D721Med (cell line): Measurements from ENCODE around the gene SH3D21.

Experiments used
- DNase-seq: peaks from one replicate; pipeline ENCODE4 v3.0.0; 2011; ENCODE audit warnings: low spot score; ENCODE audit not compliant: insufficient read length
- FAIRE-seq: peaks from 2 replicates; lab custom pipeline; 2011; peaks lifted over from hg19 to GRCh38; lab: Jason Lieb, UNC
- TF ChIP-seq, protein P1 (sequence below): IDR thresholded peaks from 2 replicates; pipeline ENCODE4 v1.5.1; 2012; ENCODE audit warnings: mild to moderate bottlenecking, control low read depth; ENCODE audit not compliant: insufficient read depth; ENCODE audit errors: missing control alignments

Gene SH3D21

DNA sequence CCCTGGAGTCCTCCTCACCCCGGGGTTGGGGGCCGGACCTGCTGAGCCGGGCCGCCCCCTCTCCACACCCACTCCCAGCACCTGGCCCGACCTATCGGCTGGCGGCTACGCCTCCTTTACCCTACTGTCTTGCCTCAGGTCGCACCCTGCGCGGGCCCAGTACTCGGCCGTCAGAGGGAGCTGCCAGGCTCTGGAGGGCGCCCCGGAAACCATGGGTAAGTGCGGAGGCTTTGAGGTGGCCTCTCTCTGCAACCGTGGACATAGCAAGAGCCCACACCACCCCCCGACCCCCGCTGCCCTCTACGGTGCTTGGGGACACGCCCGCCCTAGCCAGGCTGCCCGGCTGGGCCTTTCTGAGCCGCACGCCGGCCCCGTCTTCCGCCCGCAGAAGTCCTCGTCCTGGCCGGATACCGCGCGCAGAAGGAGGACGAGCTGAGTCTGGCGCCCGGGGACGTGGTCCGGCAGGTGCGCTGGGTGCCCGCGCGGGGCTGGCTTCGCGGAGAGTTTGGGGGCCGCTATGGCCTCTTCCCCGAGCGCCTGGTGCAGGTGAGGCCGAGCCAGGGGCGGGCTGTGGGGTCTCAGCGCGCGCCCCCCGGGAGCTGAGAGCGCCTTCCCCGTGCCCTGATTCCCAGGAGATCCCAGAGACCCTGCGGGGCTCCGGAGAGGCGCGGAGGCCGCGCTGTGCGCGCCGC is at the start of gene SH3D21:
SH3D21 (plus strand) TSS at position 159 of the 692 bp plus-strand sequence; CDS start at position 212, 53 bp downstream.
- TF ChIP-seq, protein P1, sequence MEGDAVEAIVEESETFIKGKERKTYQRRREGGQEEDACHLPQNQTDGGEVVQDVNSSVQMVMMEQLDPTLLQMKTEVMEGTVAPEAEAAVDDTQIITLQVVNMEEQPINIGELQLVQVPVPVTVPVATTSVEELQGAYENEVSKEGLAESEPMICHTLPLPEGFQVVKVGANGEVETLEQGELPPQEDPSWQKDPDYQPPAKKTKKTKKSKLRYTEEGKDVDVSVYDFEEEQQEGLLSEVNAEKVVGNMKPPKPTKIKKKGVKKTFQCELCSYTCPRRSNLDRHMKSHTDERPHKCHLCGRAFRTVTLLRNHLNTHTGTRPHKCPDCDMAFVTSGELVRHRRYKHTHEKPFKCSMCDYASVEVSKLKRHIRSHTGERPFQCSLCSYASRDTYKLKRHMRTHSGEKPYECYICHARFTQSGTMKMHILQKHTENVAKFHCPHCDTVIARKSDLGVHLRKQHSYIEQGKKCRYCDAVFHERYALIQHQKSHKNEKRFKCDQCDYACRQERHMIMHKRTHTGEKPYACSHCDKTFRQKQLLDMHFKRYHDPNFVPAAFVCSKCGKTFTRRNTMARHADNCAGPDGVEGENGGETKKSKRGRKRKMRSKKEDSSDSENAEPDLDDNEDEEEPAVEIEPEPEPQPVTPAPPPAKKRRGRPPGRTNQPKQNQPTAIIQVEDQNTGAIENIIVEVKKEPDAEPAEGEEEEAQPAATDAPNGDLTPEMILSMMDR, result no peak
- DNase-seq (no peak), FAIRE-seq (no peak)

DNA sequence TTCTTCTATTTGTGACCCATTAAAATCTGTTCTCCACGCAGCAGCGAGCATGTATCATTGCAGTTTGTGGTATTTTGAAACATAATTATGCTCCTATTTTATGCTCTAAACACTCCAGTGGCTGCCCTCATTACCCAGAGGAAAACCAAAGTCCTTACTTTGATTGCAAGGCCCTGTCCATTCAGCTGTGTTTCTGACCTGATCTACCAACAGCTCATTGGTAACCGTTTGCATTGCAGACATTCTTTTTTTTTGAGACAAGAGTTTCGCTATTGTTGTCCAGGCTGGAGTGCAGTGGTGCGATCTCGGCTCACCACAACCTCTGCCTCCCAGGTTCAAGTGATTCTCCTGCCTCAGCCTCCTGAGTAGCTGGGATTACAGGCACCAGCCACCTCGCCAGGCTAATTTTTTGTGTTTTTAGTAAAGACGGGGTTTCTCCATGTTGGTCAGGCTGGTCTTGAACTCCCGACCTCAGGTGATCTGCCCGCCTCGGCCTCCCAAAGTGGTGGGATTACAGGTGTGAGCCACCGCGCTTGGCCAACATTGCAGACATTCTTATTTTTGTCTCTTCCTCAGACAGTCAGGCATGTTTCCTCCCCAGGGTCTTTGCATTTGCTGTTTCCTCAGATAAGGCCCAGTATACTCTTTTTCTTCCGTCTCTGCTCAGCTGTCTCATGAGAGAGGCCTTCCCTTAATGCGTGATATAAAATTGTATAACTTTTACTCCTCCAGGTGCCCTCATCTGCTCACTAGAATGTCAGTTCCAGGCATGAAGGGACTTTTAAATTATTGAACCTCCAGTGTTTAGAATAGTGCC is 49.4 kb upstream of the SH3D21 start:
- no peak for FAIRE-seq
- no peak for DNase-seq
- TF ChIP-seq, protein P1, result no peak

DNA sequence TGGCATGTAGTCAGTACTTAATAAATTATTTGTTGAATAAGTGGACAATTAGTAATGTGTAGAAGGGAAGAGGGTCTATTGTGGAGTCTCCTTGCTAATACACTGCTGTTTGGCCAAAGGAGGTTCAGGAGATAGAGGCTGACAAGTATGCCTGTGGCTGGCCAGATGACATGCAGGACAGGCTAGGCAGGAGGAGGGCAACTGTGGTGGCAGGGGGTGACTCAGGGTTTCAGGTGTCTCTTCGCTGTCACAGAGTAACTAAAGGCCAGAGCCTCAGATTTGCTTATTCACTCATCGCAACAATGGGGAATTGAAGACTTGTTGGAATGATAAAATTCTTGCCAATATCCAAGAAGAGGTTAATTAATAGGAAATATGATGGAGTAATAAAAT is 48.8 kb upstream of the SH3D21 start:
- DNase-seq (no peak), FAIRE-seq (no peak)
- TF ChIP-seq, protein P1, result no peak

DNA sequence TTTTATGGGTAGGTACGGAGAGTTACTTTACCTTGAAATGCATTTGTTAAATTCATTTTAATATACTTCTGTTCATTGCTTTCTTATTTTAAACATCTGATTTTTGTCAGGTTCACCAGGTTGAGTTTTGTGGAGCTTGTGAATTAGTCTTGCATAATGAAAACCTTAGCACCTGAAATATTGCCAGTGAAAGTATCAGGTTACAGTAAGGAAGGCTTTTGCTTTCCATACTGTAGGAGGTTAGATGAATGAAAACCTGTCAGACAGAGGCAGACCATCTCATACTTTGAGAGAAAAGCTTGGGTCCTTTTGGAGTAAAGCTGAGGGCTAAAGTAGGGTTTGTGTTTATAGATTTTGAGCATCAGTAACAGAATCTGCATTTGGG is 47.2 kb upstream of the SH3D21 start:
- TF ChIP-seq, protein P1, result no peak
- DNase-seq (no peak), FAIRE-seq (no peak)

DNA sequence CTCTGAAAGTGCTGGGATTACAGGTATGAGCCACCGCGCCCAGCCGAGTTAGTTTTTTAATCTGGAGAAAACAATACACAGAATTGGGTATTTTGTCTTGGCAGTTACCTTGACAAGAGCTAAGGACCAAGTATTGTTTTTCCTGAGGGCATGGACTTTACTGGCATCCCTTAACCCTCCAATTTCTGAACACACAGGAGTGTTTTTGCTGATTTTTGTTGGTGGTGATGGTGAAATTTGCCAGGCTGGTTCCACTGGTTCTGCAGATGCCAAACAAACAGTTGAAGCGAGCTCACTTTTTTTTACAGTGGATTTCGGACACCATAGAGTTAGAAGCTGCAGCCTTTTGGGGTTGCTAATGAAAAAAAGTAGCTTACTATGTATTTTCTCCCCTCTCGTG is 37.2 kb upstream of the SH3D21 start:
- DNase-seq (no peak), FAIRE-seq (no peak)
- TF ChIP-seq, protein P1, result no peak

DNA sequence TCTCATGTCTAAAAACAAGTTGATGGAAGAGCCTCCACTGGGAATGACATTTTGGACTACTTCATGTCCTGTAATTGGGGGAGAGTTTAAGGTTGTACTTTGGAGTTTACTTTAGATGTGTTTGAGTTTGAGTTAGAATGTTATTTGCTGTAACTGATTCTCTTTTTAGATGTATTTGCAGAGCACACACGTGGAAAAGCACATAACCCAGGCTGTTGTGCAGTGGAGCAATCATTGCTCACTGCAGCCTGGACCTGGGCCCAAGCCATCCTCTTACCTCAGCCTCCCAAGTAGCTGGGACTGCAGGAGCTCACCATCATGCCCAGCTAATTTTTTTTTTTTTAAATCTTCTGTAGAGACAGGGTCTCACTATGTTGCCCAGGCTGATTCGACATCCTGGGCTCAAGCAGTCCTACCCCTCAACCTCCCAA is 36.7 kb upstream of the SH3D21 start:
- TF ChIP-seq, protein P1, result no peak
- no peak for DNase-seq
- no peak for FAIRE-seq
